ENCODE data around the gene SH3PXD2B. TPM values are rescaled to one million over a fixed set of nuclear protein-coding genes. Genes with fewer than 3 reads are reported as not detected.

SH3PXD2B gene
- total RNA-seq, 1 experiment from 2014 or later, result 27.5 TPM

- ChIA-PET CTCF (interaction anchor here (1.1 kb wide), 1 partner anchor 31 kb away, joined by 3 read pairs; no protein-coding TSS in a partner anchor), POLR2A (no interaction called here), RAD21 (ENCODE audit: low non-redundant PET in 1 of 2, low total read pairs in 2 of 2, uncharacterized antibody in 2 of 2, unreplicated experiment in 2 of 2) (no interaction called here)
- no peaks in the 10 kb centered on the region for H3K27me3 ChIP-seq (ENCODE audit: insufficient read depth, low read length)
- H3K36me3 ChIP-seq (ENCODE audit: control insufficient read depth in 1 of 2, insufficient read depth in 2 of 2, low read length in 2 of 2), result no peaks in the 10 kb centered on the region; a peak in 2 of 4 replicates
- no peaks in the 10 kb centered on the region for H3K9me3 ChIP-seq (ENCODE audit: control insufficient read depth in 1 of 2, insufficient read depth in 1 of 2, low read depth in 1 of 2, low read length in 2 of 2)
- H3K4me1 ChIP-seq (ENCODE audit: control insufficient read depth in 1 of 2, insufficient read depth in 2 of 2, low read length in 2 of 2), result peaks cover 0 to 10% of the 10 kb centered on the region in 2 experiments; a peak in 2 of 4 replicates
- peaks cover 4% of the 10 kb centered on the region; the same call in 1 of the 2 replicates for H3K79me2 ChIP-seq (ENCODE audit: insufficient read depth, low read length)
- H2AFZ ChIP-seq (ENCODE audit: low read depth, low read length, poor library complexity, severe bottlenecking), result no peak overlapping the region
- peak overlapping the region; percentile 3; the same call in 1 of the 2 replicates for H3K4me2 ChIP-seq (ENCODE audit: low read length)
- ATAC-seq (peak; percentile 86), DNase-seq (ENCODE audit: low read depth, low spot score) (peak; percentile 60)
- intact Hi-C loops (cut with micrococcal nuclease), result no loop called here
- H3K4me3 ChIP-seq (replicated peaks in 1 of 2; ENCODE audit: low read depth in 1 of 2, low read length in 2 of 2), result no peak overlapping the region
- no peak overlapping the region for H3K27ac ChIP-seq (ENCODE audit: low read depth, low read length)
- no peaks in the 10 kb centered on the region for H4K20me1 ChIP-seq (ENCODE audit: insufficient read depth)
- TF ChIP-seq CEBPB (IDR thresholded peaks at IDR 0.05; ENCODE audit: low read depth) (peak; percentile 81), SRF (IDR thresholded peaks at IDR 0.05; ENCODE audit: low read depth) (no peak), SP1 (IDR thresholded peaks at IDR 0.05; ENCODE audit: low read depth) (peak; percentile 88)
- TF ChIP-seq, protein P1, sequence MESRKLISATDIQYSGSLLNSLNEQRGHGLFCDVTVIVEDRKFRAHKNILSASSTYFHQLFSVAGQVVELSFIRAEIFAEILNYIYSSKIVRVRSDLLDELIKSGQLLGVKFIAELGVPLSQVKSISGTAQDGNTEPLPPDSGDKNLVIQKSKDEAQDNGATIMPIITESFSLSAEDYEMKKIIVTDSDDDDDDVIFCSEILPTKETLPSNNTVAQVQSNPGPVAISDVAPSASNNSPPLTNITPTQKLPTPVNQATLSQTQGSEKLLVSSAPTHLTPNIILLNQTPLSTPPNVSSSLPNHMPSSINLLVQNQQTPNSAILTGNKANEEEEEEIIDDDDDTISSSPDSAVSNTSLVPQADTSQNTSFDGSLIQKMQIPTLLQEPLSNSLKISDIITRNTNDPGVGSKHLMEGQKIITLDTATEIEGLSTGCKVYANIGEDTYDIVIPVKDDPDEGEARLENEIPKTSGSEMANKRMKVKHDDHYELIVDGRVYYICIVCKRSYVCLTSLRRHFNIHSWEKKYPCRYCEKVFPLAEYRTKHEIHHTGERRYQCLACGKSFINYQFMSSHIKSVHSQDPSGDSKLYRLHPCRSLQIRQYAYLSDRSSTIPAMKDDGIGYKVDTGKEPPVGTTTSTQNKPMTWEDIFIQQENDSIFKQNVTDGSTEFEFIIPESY (IDR thresholded peaks at IDR 0.05; ENCODE audit: extremely low read depth, insufficient replicate concordance, low read length), result no peak
- H3K9ac ChIP-seq (ENCODE audit: low read length), result no peak overlapping the region
- H3K9me2 ChIP-seq (ENCODE audit: insufficient read depth), result no peaks in the 10 kb centered on the region
- BruUV-seq (replicated peaks), result no TSS peak
Observed at GRCh38 chr5:172420235-172420939, 33.9 kb downstream of the SH3PXD2B start.

All from HCT116 (cell line).